ENCODE measurements around the gene PHACTR2. TPM values are rescaled to one million over a fixed set of nuclear protein-coding genes. Genes with fewer than 3 reads are reported as not detected.
"Not testable (repeated sequence)": the region's sequence is repeated elsewhere in the genome, so short reads cannot be mapped to it uniquely, and the experiment has no call there.

Gene PHACTR2
- total RNA-seq, 1 experiment from 2014 or later, result not detected

DNA sequence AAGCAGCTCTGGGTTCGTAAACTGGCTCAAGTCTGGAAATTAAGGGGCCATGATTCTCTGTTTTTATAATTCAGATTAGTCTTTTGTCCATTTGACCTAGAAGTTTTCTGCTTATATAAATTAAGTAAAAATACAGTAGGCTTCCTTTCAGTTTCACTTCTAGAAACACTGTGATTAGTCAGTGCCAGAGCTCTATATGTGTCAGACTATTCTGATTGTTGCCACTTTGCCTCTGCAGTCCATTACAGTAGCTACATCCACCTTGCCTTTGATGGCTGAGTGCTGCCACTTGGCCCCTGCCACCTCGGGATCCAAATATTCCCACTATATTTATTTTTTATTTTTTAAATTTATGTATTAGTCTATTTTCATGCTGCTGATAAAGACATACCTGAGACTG lies 194.4 kb downstream of the PHACTR2 start:
- H4K20me1 ChIP-seq (ENCODE audit: insufficient read depth, low read depth, low read length), result no peaks in the 10 kb centered on the region
- H3K9ac ChIP-seq (ENCODE audit: low read length), result no peak overlapping the region
- H3K79me2 ChIP-seq (ENCODE audit: low read length), result no peaks in the 10 kb centered on the region
- no peak for DNase-seq
- no peak overlapping the region for H3K4me3 ChIP-seq (ENCODE audit: low read length)
- no peaks in the 10 kb centered on the region for H3K36me3 ChIP-seq (ENCODE audit: insufficient read depth, low read length)
- H3K27ac ChIP-seq (ENCODE audit: low read length), result no peak overlapping the region
- no peaks in the 10 kb centered on the region for H3K4me1 ChIP-seq (ENCODE audit: low read length)
- H3K9me2 ChIP-seq (replicated peaks; ENCODE audit: insufficient read depth, low read length), result no peaks in the 10 kb centered on the region
- no peak overlapping the region for H2AFZ ChIP-seq (ENCODE audit: low read length)
- no peaks in the 10 kb centered on the region for H3K9me3 ChIP-seq (ENCODE audit: low read length)
- H3K4me2 ChIP-seq (ENCODE audit: low read depth, low read length, poor library complexity, severe bottlenecking), result no peak overlapping the region
- no peaks in the 10 kb centered on the region for H3K27me3 ChIP-seq (ENCODE audit: low read length)

- H3K36me3 ChIP-seq (ENCODE audit: insufficient read depth, low read length); DNase-seq; H3K27me3 ChIP-seq (ENCODE audit: low read length); H3K9ac ChIP-seq (ENCODE audit: low read length); H2AFZ ChIP-seq (ENCODE audit: low read length); H3K9me2 ChIP-seq (replicated peaks; ENCODE audit: insufficient read depth, low read length); H3K79me2 ChIP-seq (ENCODE audit: low read length); H3K4me3 ChIP-seq (ENCODE audit: low read length); H4K20me1 ChIP-seq (ENCODE audit: insufficient read depth, low read depth, low read length); H3K9me3 ChIP-seq (ENCODE audit: low read length); H3K4me1 ChIP-seq (ENCODE audit: low read length); H3K4me2 ChIP-seq (ENCODE audit: low read depth, low read length, poor library complexity, severe bottlenecking); H3K27ac ChIP-seq (ENCODE audit: low read length): not testable (repeated sequence)
Measured at GRCh38 chr6:143873600-143873999, 195.8 kb downstream of the PHACTR2 start.

GRCh38 chr6:143874503-143874902 lies 196.7 kb downstream of the PHACTR2 start:
- not testable (repeated sequence) for H3K9ac ChIP-seq (ENCODE audit: low read length); H3K27ac ChIP-seq (ENCODE audit: low read length); H3K36me3 ChIP-seq (ENCODE audit: insufficient read depth, low read length); H3K4me2 ChIP-seq (ENCODE audit: low read depth, low read length, poor library complexity, severe bottlenecking); H3K4me1 ChIP-seq (ENCODE audit: low read length); H3K79me2 ChIP-seq (ENCODE audit: low read length); DNase-seq; H2AFZ ChIP-seq (ENCODE audit: low read length); H3K4me3 ChIP-seq (ENCODE audit: low read length); H4K20me1 ChIP-seq (ENCODE audit: insufficient read depth, low read depth, low read length); H3K9me2 ChIP-seq (replicated peaks; ENCODE audit: insufficient read depth, low read length); H3K27me3 ChIP-seq (ENCODE audit: low read length); H3K9me3 ChIP-seq (ENCODE audit: low read length)

- H3K9ac ChIP-seq (ENCODE audit: low read length), result no peak overlapping the region
- no peaks in the 10 kb centered on the region for H3K36me3 ChIP-seq (ENCODE audit: insufficient read depth, low read length)
- H3K9me3 ChIP-seq (ENCODE audit: low read length), result no peaks in the 10 kb centered on the region
Measured at GRCh38 chr6:143877584-143878271, 200.0 kb downstream of the PHACTR2 start.

GRCh38 chr6:143878272-143878760 lies 200.6 kb downstream of the PHACTR2 start:
- Histone ChIP-seq H3K9me3 (ENCODE audit: low read length) (no peaks in the 10 kb centered on the region), H3K4me3 (ENCODE audit: low read length) (no peak overlapping the region), H3K4me2 (ENCODE audit: low read depth, low read length, poor library complexity, severe bottlenecking) (no peak overlapping the region), H3K27ac (ENCODE audit: low read length) (no peak overlapping the region), H2AFZ (ENCODE audit: low read length) (no peak overlapping the region), H3K79me2 (ENCODE audit: low read length) (no peaks in the 10 kb centered on the region), H4K20me1 (ENCODE audit: insufficient read depth, low read depth, low read length) (no peaks in the 10 kb centered on the region), H3K9me2 (replicated peaks; ENCODE audit: insufficient read depth, low read length) (no peaks in the 10 kb centered on the region), H3K27me3 (ENCODE audit: low read length) (no peaks in the 10 kb centered on the region), H3K36me3 (ENCODE audit: insufficient read depth, low read length) (no peaks in the 10 kb centered on the region), H3K4me1 (ENCODE audit: low read length) (no peaks in the 10 kb centered on the region), H3K9ac (ENCODE audit: low read length) (no peak overlapping the region)
- no peak for DNase-seq

More at GRCh38 chr6:143877584-143878271, 200.0 kb downstream of the PHACTR2 start:
- H3K4me2 ChIP-seq (ENCODE audit: low read depth, low read length, poor library complexity, severe bottlenecking), result no peak overlapping the region
- H4K20me1 ChIP-seq (ENCODE audit: insufficient read depth, low read depth, low read length), result no peaks in the 10 kb centered on the region
- H2AFZ ChIP-seq (ENCODE audit: low read length), result no peak overlapping the region
- no peak overlapping the region for H3K4me3 ChIP-seq (ENCODE audit: low read length)
- no peaks in the 10 kb centered on the region for H3K9me2 ChIP-seq (replicated peaks; ENCODE audit: insufficient read depth, low read length)
- no peak for DNase-seq
- H3K27ac ChIP-seq (ENCODE audit: low read length), result no peak overlapping the region
- H3K4me1 ChIP-seq (ENCODE audit: low read length), result no peaks in the 10 kb centered on the region
- H3K79me2 ChIP-seq (ENCODE audit: low read length), result no peaks in the 10 kb centered on the region
- H3K27me3 ChIP-seq (ENCODE audit: low read length), result no peaks in the 10 kb centered on the region

DNA sequence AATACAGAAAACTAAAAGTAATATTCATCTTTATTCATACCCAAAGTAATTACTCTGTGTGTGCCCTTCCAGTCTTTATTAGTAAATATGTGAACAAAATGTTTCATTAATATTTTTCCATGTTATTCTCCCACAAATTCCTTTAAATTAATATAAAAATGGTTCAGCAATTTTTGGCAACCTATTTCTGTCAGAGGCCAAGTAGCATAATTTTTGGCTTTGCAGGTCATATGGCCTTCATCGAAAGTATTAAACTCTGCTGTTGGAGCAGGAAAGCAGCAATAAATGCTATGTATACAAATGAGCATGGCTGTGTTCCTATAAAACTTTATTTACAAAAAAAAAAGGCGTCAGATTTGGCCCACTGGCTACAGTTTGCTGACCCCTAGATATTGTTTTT lies 202.6 kb downstream of the PHACTR2 start:
- H3K9me3 ChIP-seq (ENCODE audit: low read length), result no peaks in the 10 kb centered on the region
- no peaks in the 10 kb centered on the region for H3K27me3 ChIP-seq (ENCODE audit: low read length)
- H2AFZ ChIP-seq (ENCODE audit: low read length), result no peak overlapping the region
- no peaks in the 10 kb centered on the region for H3K9me2 ChIP-seq (replicated peaks; ENCODE audit: insufficient read depth, low read length)
- no peak overlapping the region for H3K4me2 ChIP-seq (ENCODE audit: low read depth, low read length, poor library complexity, severe bottlenecking)
- H3K4me1 ChIP-seq (ENCODE audit: low read length), result no peaks in the 10 kb centered on the region
- DNase-seq, result no peak
- H3K79me2 ChIP-seq (ENCODE audit: low read length), result no peaks in the 10 kb centered on the region
- H3K36me3 ChIP-seq (ENCODE audit: insufficient read depth, low read length), result no peaks in the 10 kb centered on the region
- H3K4me3 ChIP-seq (ENCODE audit: low read length), result no peak overlapping the region
- no peaks in the 10 kb centered on the region for H4K20me1 ChIP-seq (ENCODE audit: insufficient read depth, low read depth, low read length)
- no peak overlapping the region for H3K9ac ChIP-seq (ENCODE audit: low read length)
- no peak overlapping the region for H3K27ac ChIP-seq (ENCODE audit: low read length)

Small RNAs within 50 kb of the gene (small RNA-seq; reads per million reads assigned to genes)
- gene ZC2HC1B, result not detected

Other genes starting within 250 kb of the PHACTR2 start
- 18.7 and 21.3 TPM in 2 replicates for gene ADAT2, start 227.3 kb upstream of the PHACTR2 start, total RNA-seq (2014; rRNA removed; shearing (Covaris generic); ENCODE audit: low replicate concordance)
- gene PEX3, start 227.2 kb upstream of the PHACTR2 start, total RNA-seq (2014; rRNA removed; shearing (Covaris generic); ENCODE audit: low replicate concordance), result 17.7 and 38.0 TPM in 2 replicates
- not detected in 2 replicates for gene FUCA2, start 166.2 kb upstream of the PHACTR2 start, total RNA-seq (2014; rRNA removed; shearing (Covaris generic); ENCODE audit: low replicate concordance)
- 19.4 and 24.1 TPM in 2 replicates for gene LTV1, start 165.4 kb downstream of the PHACTR2 start, total RNA-seq (2014; rRNA removed; shearing (Covaris generic); ENCODE audit: low replicate concordance)
- not detected in 2 replicates for gene ZC2HC1B, start 186.5 kb downstream of the PHACTR2 start, total RNA-seq (2014; rRNA removed; shearing (Covaris generic); ENCODE audit: low replicate concordance)